DOHH2 (cell line): ENCODE results near the gene DERA.

Experiments
- CTCF ChIP-seq: fragments of 200-600 bp; sonication (generic); IDR thresholded peaks from one replicate; pipeline ENCODE4 v1.5.1; 2014; ENCODE audit warnings: antibody characterized with exemption, mild to moderate bottlenecking, low read depth, low read length; ENCODE audit not compliant: poor library complexity, severe bottlenecking
- EZH2phosphoT487 ChIP-seq: fragments of 200-600 bp; sonication (generic); IDR thresholded peaks from 2 replicates; pipeline ENCODE4 v1.6.1; 2017; ENCODE audit warnings: borderline replicate concordance, mild to moderate bottlenecking, antibody characterized with exemption, low read length, moderate library complexity, mixed read lengths

GRCh38 chr12:15982071-15982470 lies 70.9 kb downstream of the DERA start:
- TF ChIP-seq CTCF (no peak), EZH2phosphoT487 (no peak)
